ENCODE measurements around the gene PGLYRP4. TPM values are rescaled to one million over a fixed set of nuclear protein-coding genes. Genes with fewer than 3 reads are reported as not detected.

Gene PGLYRP4, protein sequence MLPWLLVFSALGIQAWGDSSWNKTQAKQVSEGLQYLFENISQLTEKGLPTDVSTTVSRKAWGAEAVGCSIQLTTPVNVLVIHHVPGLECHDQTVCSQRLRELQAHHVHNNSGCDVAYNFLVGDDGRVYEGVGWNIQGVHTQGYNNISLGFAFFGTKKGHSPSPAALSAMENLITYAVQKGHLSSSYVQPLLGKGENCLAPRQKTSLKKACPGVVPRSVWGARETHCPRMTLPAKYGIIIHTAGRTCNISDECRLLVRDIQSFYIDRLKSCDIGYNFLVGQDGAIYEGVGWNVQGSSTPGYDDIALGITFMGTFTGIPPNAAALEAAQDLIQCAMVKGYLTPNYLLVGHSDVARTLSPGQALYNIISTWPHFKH
- total RNA-seq: not detected
- not detected for polyA plus RNA-seq
- long read RNA-seq, donor 1: 0 reads
- long read RNA-seq, donor 2: 0 reads
- long read RNA-seq, donor 3: 0 reads

DNA sequence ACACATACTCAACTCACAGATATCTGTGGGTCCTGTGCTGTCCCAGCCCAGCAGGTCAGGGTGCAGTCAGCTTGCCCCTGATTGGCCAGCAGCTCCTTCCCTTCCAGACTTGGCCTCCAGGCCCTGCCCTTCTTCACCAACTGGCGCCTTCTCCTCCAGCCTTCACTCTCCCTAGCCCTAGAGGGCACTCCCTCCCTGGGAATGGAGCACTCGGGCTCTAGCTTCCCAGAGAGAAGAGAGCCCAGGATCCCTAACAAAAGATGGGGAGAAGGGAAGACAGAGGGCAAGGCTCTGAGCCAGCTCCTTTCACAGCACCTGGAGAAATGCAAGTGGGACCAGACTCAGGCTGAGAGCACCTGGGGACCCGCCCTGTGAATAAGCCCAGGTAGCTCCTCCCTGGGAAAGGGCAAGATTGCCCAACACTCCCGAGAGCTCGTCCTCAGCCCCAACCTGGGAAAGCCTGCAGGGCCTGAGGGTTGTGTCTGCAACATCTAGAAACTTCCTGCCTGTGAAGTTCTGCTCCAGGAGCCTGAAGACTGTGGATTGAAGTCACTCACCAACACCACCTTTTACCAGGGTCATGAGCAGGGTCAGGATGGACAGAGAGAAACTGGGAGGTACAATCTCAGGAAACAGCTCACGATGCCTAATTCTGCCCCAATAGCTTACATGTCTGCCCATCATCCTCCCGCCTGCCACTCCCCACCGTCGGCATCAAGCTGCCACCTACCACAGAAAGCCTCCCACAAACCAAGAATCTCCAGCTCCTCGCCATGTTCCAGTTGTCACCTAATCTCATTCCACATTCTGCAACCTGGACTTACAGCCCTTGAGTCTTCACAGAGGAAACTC, at the start of gene PGLYRP4:
PGLYRP4 (minus strand) TSS at position 331 of the 852 bp plus-strand sequence. CDS start 909 bp downstream, outside the sequence.
- intact Hi-C loops (cut with DNase I): loop anchor here in 1 of 10 donors (10.0 kb wide), 1 partner anchor 406 kb away; no protein-coding TSS in a partner anchor
- ATAC-seq (no peak), DNase-seq (no peak)
- Histone ChIP-seq H3K36me3 (no peaks in the 10 kb centered on the region), H3K9me3 (no peaks in the 10 kb centered on the region), H3K4me1 (peaks cover 0 to 10% (median 0%) of the 10 kb centered on the region in 12 donors), H3K4me3 (no peak within 1 kb of the TSS), H3K27ac (no peak within 1 kb of the TSS), H3K27me3 (peaks cover 0 to 48% (median 14%) of the 10 kb centered on the region in 9 donors)
- WGBS, 4 donors: 61 to 76% (median 63%) methylated on average over 9 to 10 of the region's 10 CpGs
- no peak for TF ChIP-seq POLR2A (IDR thresholded peaks at IDR 0.05)
- TF ChIP-seq CTCF (IDR thresholded peaks at IDR 0.05): no peak

DNA sequence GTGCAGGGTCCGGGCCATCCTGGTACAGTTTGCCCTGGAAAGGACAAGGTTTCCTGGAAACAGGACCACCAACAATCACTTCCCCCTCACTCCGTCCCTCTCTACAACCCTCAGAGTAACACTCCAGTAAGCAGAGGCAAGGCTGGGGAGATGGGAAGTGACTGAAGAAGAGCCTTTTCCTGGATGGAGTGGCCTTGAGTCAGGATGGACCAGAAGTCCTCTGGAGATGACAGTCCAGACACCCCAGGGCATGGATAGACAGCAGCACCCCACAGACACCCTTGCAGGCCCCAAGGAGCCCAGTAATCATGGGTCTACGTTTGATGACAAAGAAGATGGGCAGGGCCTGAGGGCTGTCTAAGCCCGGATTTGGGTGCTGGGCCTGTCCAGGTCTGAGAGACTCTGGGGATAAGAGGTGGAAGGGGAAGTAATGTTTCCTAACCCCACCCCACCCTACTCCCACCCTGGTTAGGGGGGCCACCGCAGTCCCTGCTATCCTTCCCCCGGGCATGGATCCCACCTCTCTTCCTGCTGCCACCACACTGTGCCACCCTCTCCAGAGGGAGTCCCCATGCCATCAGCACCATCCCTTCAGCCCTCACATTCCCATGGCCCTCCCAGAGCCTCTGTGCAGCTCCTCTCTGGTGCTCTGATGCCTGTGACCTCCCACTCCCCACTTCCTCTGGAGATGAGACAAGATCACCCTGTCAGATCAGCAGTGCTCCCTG, 49.4 kb upstream of the PGLYRP4 start:
- ATAC-seq (no peak), DNase-seq (no peak)
- intact Hi-C loops (cut with DNase I): no loop called here
- Histone ChIP-seq H3K27ac (no peak overlapping the region), H3K4me3 (no peak overlapping the region), H3K9me3 (no peaks in the 10 kb centered on the region), H3K4me1 (peaks cover 0 to 7% (median 0%) of the 10 kb centered on the region in 12 donors), H3K27me3 (peaks cover 0 to 8% (median 0%) of the 10 kb centered on the region in 9 donors), H3K36me3 (no peaks in the 10 kb centered on the region)
- WGBS, 4 donors: 79 to 87% (median 84%) methylated on average over 4 to 6 of the region's 6 CpGs
- TF ChIP-seq POLR2A (IDR thresholded peaks at IDR 0.05) (no peak), CTCF (IDR thresholded peaks at IDR 0.05) (no peak)

DNA sequence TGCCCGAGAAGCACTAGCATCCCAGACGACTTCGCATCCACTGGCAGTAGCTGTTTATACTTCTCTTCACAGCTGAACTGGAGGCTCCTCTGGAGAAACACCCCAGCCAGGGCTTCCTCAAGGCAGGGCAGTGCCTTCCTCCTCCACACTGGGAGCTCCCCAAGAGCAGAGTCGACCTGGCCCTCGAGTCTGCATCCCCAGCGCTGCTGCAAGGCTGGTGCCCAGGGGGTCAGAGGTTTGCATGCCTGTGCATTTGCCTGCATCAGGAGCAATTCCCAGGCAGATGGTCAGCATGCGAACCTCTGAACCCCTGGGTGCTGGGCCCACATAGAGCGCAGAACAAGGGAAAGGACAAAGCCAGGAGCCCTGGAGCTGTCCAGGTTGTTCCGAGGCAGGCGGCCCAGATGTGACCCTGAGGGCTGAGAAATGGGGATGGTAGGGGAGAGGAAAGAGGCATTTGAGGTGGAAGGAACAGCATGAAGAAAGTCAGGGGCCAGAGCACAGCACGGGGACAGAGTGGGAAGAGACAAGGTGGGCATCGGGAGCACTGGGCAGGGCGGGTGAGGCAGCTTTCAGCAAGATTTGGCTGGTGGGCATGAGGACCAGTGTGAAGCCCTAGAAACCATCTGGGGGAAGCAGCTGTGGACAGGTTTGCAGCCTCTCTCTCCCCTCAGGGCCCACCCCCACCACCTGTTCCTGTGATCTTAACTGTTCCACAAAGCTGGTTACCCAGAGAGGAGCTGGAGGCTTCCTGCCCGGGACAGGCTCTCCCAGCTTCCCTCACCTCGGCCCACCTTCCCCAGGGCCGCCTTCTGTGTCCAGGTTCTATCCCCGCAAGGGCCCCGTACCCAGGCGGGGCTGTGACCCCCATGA, 48.6 kb upstream of the PGLYRP4 start:
- Histone ChIP-seq H3K27me3 (peaks cover 0 to 8% (median 0%) of the 10 kb centered on the region in 9 donors), H3K27ac (no peak overlapping the region), H3K4me3 (no peak overlapping the region), H3K4me1 (peaks cover 0 to 7% (median 0%) of the 10 kb centered on the region in 12 donors), H3K9me3 (no peaks in the 10 kb centered on the region), H3K36me3 (no peaks in the 10 kb centered on the region)
- no peak for ATAC-seq
- DNase-seq: no peak
- WGBS, 4 donors: 74 to 88% (median 82%) methylated on average over 16 to 19 of the region's 19 CpGs
- intact Hi-C loops (cut with DNase I): no loop called here
- TF ChIP-seq CTCF (IDR thresholded peaks at IDR 0.05): no peak
- TF ChIP-seq POLR2A (IDR thresholded peaks at IDR 0.05): no peak

Measured in heart left ventricle (tissue), 16 donors.